ENCODE data around the gene THEM4.

THEM4 gene

DNA sequence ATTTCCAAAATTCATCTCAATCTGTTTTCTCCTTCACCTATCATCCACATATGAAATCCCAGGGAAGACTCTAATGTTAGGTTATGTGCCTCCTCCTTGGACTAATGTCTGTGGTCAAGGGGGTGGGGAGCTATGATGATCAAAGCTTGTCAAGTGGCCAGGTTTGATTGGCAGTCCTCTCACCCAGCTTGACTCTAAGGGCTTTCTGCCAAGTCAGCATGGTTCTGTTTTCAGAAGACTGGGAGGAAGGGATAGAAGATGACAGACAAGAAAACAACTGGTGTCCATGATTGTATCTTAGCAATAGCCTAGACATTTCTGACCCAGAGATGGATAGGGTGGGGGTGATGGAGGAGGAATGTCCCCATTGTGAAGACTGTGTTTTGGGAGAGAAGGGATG, 46.7 kb downstream of the THEM4 start:
- TF ChIP-seq, protein P1, sequence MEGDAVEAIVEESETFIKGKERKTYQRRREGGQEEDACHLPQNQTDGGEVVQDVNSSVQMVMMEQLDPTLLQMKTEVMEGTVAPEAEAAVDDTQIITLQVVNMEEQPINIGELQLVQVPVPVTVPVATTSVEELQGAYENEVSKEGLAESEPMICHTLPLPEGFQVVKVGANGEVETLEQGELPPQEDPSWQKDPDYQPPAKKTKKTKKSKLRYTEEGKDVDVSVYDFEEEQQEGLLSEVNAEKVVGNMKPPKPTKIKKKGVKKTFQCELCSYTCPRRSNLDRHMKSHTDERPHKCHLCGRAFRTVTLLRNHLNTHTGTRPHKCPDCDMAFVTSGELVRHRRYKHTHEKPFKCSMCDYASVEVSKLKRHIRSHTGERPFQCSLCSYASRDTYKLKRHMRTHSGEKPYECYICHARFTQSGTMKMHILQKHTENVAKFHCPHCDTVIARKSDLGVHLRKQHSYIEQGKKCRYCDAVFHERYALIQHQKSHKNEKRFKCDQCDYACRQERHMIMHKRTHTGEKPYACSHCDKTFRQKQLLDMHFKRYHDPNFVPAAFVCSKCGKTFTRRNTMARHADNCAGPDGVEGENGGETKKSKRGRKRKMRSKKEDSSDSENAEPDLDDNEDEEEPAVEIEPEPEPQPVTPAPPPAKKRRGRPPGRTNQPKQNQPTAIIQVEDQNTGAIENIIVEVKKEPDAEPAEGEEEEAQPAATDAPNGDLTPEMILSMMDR (IDR thresholded peaks at IDR 0.05): no peak

GRCh38 chr1:151860504-151861187, 48.7 kb downstream of the THEM4 start:
- TF ChIP-seq, protein P1 (IDR thresholded peaks at IDR 0.05): no peak

DNA sequence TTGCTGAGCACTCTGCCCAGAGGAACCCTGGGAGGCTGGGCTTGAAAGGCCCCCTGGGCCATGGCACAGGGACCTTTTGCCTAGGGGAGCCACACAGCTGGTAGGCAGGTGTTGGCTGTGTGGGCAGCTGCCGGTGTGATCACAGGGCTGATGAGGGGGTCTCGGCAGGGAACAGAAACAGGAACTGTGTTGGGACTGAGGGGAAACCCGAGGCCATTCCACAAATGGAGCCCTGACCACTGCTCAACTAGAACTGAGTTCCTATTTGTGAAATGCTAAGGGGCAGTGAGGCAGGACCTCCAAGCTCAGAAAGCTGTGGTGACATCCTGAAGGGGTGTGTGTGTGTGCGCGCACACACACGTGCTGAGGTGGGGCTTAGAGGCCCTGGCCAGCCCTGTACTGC, 49.4 kb downstream of the THEM4 start:
- TF ChIP-seq, protein P1 (IDR thresholded peaks at IDR 0.05): no peak

GRCh38 chr1:151858886-151859665, 50.2 kb downstream of the THEM4 start:
- TF ChIP-seq, protein P1 (IDR thresholded peaks at IDR 0.05): no peak

- TF ChIP-seq, protein P1 (IDR thresholded peaks at IDR 0.05): no peak
Measured at GRCh38 chr1:151858030-151858746, 51.1 kb downstream of the THEM4 start.

GRCh38 chr1:151855933-151856332, 53.4 kb downstream of the THEM4 start:
- TF ChIP-seq, protein P1 (IDR thresholded peaks at IDR 0.05): no peak

- TF ChIP-seq, protein P1 (IDR thresholded peaks at IDR 0.05): no peak
Measured at GRCh38 chr1:151854658-151855057, 54.7 kb downstream of the THEM4 start.
